Tibial nerve (tissue), 4 donors: ENCODE measurements around the gene USP53. TPM values are rescaled to one million over a fixed set of nuclear protein-coding genes. Genes with fewer than 3 reads are reported as not detected.

Experiments
- DNase-seq, 2 donors: peaks; one replicate each; pipeline ENCODE4 v3.0.0-alpha.2; 2019; ENCODE audit warnings: low spot score in 2 of 2
- H3K27ac ChIP-seq, 4 donors: fragments of 200-600 bp; sonication (generic) in 3 of 4; one replicate each; pipeline ENCODE4 v1.5.1; 2017 to 2019; ENCODE audit warnings: mild to moderate bottlenecking in 1 of 4
- H3K27me3 ChIP-seq, 2 donors: fragments of 200-600 bp; sonication (generic) in 1 of 2; one replicate each; pipeline versions ENCODE4 v1.5.1 to v1.6.0; 2017 to 2019
- H3K36me3 ChIP-seq, 3 donors: fragments of 200-600 bp; sonication (generic); one replicate each; pipeline ENCODE4 v1.5.1; 2018 to 2019
- H3K4me1 ChIP-seq, 4 donors: fragments of 200-600 bp; sonication (generic) in 3 of 4; one replicate each; pipeline ENCODE4 v1.5.1; 2017 to 2019
- H3K4me3 ChIP-seq, 4 donors: fragments of 200-600 bp; sonication (generic) in 3 of 4; one replicate each; pipeline ENCODE4 v1.5.1; 2017 to 2019; ENCODE audit warnings: mild to moderate bottlenecking in 1 of 4, moderate library complexity in 1 of 4
- H3K9me3 ChIP-seq, 4 donors: fragments of 200-600 bp; sonication (generic) in 3 of 4; one replicate each; pipeline ENCODE4 v1.5.1; 2017 to 2019
- EP300 ChIP-seq, 2 donors: sonication (generic); formaldehyde crosslinking; IDR thresholded peaks; one replicate each; pipeline ENCODE4 v1.6.1; 2017; ENCODE audit warnings: antibody characterized with exemption in 2 of 2, mild to moderate bottlenecking in 1 of 2
- POLR2A ChIP-seq, 2 donors: fragments of 450-650 bp; IDR thresholded peaks; one replicate each; pipeline ENCODE4 v1.6.1; 2017; ENCODE audit warnings: antibody characterized with exemption in 2 of 2, mild to moderate bottlenecking in 2 of 2, moderate library complexity in 2 of 2
- WGBS, 2 donors: methylation state at CpG; one replicate each; pipeline ENCODE4 v1.1.5; 2018; 5-methylcytosine and 5-hydroxymethylcytosine counted together
- total RNA-seq, 4 donors: library from RNA; depleted of rRNA; stranded (reverse); fragments of >200 nt; gene quantifications; one replicate each; pipeline ENCODE4 v1.1.0, GENCODE V29; 2016
- TF ChIP-seq, protein P1 (sequence below), 5 experiments: fragments of 200-600 bp in 3 of 5; fragments of 450-650 bp in 2 of 5; sonication (generic) in 3 of 5; IDR thresholded peaks; one replicate each; pipeline ENCODE4 v1.5.1; 2016 to 2019; ENCODE audit warnings: antibody characterized with exemption in 5 of 5, mild to moderate bottlenecking in 3 of 5, moderate library complexity in 2 of 5

The USP53 gene
- total RNA-seq, 4 donors from 2014 or later, result 549 to 892 (median 654) TPM

DNA sequence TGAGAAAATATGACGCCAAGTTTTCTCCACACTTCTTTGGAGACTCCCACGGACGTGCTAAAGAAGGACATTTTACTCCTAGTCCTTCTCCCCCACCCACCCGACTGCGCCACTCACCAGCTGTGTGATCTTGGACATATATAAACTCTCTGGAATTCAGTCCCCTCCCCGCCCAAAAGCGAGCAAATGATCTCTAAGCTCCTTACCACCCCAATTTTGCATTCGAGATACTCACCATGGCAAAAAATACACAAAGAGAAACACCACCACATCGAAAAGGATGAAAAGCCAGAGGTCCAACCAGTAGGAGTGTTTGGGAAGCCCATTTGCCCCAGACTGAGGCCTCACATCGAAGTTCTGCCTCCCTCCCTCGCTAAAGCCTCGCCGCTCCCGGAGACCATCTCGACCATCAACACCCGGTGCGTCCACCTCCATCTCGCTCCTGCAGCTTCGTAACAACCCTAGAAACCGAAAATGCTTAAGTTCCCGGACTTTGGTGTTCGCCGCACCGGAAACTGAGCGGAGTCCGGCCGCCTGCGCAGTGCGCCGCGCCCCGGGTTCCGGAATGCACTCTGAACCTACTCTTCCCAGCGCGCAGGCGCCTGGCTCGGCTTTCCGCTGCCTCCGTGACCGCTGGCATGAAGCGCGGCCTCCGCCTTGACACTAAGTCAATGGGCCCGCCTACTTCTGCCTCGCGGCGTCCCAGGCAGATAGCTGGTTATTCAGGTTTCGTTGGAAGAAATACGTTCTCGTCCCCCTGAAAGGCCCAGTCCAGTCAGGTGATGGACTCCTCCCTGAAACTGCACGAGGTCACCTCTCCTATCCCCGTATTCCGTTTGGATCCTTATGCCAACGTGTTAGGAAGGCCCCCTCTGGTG lies 87.8 kb downstream of the USP53 start:
- H3K4me1 ChIP-seq, result peaks cover 0 to 46% (median 18%) of the 10 kb centered on the region in 4 donors
- peak overlapping the region; percentile 59 to 86 (median 63) for H3K4me3 ChIP-seq
- TF ChIP-seq, protein P1, sequence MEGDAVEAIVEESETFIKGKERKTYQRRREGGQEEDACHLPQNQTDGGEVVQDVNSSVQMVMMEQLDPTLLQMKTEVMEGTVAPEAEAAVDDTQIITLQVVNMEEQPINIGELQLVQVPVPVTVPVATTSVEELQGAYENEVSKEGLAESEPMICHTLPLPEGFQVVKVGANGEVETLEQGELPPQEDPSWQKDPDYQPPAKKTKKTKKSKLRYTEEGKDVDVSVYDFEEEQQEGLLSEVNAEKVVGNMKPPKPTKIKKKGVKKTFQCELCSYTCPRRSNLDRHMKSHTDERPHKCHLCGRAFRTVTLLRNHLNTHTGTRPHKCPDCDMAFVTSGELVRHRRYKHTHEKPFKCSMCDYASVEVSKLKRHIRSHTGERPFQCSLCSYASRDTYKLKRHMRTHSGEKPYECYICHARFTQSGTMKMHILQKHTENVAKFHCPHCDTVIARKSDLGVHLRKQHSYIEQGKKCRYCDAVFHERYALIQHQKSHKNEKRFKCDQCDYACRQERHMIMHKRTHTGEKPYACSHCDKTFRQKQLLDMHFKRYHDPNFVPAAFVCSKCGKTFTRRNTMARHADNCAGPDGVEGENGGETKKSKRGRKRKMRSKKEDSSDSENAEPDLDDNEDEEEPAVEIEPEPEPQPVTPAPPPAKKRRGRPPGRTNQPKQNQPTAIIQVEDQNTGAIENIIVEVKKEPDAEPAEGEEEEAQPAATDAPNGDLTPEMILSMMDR (IDR thresholded peaks at IDR 0.05), result peak in 2 of 5 experiments; percentile 20 to 23
- peak; percentile 71 to 75 for TF ChIP-seq POLR2A (IDR thresholded peaks at IDR 0.05)
- peak in 1 of 2 donors; percentile 92 for TF ChIP-seq EP300 (IDR thresholded peaks at IDR 0.05)
- DNase-seq, result peak; percentile 83 to 88
- H3K9me3 ChIP-seq, result no peaks in the 10 kb centered on the region
- WGBS, 2 donors, result 0 to 1% methylated on average over 41 to 54 of the region's 54 CpGs
- peak overlapping the region; percentile 84 to 96 (median 94) for H3K27ac ChIP-seq
- peaks cover 0 to 26% (median 7%) of the 10 kb centered on the region in 3 donors for H3K36me3 ChIP-seq
- no peaks in the 10 kb centered on the region for H3K27me3 ChIP-seq

DNA sequence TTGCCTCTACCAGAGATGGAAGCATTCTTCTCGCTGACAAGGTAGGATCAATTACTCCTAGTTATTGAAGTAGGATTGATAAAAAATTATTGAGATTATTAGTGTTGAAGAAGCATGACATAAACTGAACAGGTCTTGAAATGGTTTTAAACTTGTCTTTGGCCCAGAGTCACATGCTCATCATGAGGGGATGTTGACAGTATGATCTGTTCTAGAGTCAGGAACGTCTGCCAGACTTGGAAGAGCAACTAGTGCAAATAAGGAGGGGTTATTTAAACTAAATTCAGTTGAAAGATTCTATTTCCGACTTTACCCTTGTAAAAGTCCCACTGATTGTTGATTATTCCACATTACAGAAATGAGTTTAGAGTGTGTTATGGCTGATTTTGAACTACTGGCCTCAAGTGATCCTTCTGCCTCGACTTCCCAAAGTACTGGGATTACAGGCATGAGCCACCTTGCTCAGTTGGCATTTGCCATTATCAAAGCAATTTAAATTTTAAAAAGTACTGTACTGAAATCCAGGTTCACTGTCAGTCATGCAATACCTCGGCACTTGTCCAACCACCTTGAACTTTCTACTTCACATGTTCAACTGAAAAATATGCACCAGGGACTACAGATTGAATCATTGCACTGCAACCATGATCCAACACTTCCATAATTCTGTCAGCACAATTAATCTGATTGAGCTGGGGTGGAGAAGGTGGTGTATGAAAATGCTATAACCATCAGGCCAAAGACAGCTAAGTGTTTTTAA lies 89.7 kb downstream of the USP53 start:
- DNase-seq, result peak in 1 of 2 donors; percentile 27
- Histone ChIP-seq H3K4me1 (peaks cover 0 to 27% (median 17%) of the 10 kb centered on the region in 4 donors), H3K27ac (no peak overlapping the region), H3K27me3 (no peaks in the 10 kb centered on the region), H3K9me3 (no peaks in the 10 kb centered on the region), H3K36me3 (peaks cover 0 to 7% (median 0%) of the 10 kb centered on the region in 3 donors), H3K4me3 (no peak overlapping the region)
- WGBS, 2 donors, result 78 to 79% methylated on average over 5 of the region's 5 CpGs
- TF ChIP-seq POLR2A (IDR thresholded peaks at IDR 0.05) (no peak), EP300 (IDR thresholded peaks at IDR 0.05) (no peak)
- TF ChIP-seq, protein P1 (IDR thresholded peaks at IDR 0.05), result no peak

DNA sequence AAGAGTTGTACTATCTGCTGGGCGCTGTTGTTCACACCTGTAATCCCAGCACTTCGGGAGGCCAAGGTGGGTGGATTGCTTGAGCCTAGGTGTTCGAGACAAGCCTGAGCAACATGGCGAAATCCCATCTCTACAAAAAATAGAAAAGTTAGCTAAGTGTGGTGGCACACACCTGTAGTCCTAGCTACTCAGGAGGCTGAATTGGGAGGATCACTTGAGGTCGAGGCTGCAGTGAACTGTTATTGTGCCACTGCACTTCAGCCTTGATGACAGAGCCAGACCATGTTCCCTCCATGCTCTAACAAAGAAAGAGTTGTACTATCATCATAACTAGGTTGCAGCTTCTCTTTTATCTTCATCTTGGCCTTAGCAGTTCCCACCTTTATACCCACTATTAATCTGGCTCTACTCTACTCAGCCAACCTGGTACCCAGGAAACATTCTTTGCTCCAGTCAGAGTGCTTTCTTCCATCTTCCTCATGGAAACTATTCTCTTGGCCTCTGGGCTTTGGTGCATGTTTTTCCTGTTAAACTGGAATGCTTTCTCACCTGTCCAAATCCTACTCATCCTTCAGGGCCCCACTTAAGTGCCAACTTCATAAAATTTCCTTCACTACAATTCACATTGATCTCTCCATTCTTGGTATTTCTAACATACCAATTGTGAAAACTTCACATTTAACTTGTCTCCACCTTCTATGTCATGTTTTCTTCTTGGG lies 91.2 kb downstream of the USP53 start:
- Histone ChIP-seq H3K4me1 (peaks cover 0 to 12% (median 5%) of the 10 kb centered on the region in 4 donors), H3K9me3 (no peaks in the 10 kb centered on the region), H3K4me3 (no peak overlapping the region), H3K36me3 (no peaks in the 10 kb centered on the region), H3K27ac (no peak overlapping the region), H3K27me3 (no peaks in the 10 kb centered on the region)
- TF ChIP-seq EP300 (IDR thresholded peaks at IDR 0.05) (no peak), POLR2A (IDR thresholded peaks at IDR 0.05) (no peak)
- TF ChIP-seq, protein P1 (IDR thresholded peaks at IDR 0.05), result no peak
- DNase-seq, result no peak
- WGBS, 2 donors, result 97 to 98% methylated on average over 5 of the region's 5 CpGs

DNA sequence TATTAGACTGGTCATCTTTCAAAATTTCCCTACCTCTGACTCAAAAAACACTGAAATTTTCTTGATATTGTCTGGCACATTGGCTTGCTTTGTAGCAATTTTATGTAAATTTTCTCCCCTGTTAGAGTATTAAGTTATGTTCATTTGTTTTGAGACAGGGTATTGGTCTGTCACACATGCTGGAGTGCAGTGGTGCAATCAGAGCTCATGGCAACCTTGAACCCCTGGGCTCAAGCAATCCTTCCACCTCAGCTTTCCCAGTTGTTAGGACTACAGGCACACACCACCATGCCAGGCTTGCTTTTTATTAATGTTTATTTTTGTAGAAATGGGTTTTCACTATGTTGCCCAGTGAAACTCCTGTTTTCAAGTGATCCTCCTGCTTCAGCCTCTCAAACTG lies 91.9 kb downstream of the USP53 start:
- no peaks in the 10 kb centered on the region for H3K9me3 ChIP-seq
- no peaks in the 10 kb centered on the region for H3K27me3 ChIP-seq
- no peaks in the 10 kb centered on the region for H3K36me3 ChIP-seq
- peaks cover 0 to 5% (median 2%) of the 10 kb centered on the region in 4 donors for H3K4me1 ChIP-seq
- TF ChIP-seq POLR2A (IDR thresholded peaks at IDR 0.05), result no peak
- TF ChIP-seq, protein P1 (IDR thresholded peaks at IDR 0.05), result no peak
- TF ChIP-seq EP300 (IDR thresholded peaks at IDR 0.05), result no peak
- no peak overlapping the region for H3K4me3 ChIP-seq
- H3K27ac ChIP-seq, result no peak overlapping the region
- DNase-seq, result no peak
